Spinal cord (tissue), 10 donors: ENCODE data around the gene CLEC5A. TPM values are rescaled to one million over a fixed set of nuclear protein-coding genes. Genes with fewer than 3 reads are reported as not detected.

Source experiments
- DNase-seq, 6 donors: peaks; one replicate each; pipeline versions ENCODE4 v3.0.0 to v3.0.0-alpha.2; 2013 to 2015; ENCODE audit warnings: low spot score in 6 of 6, low read depth in 4 of 6
- H3K27ac ChIP-seq: one replicate; pipeline ENCODE4 v1.5.1; 2013; ENCODE audit warnings: low read depth, low read length, control low read depth
- H3K27me3 ChIP-seq: one replicate; pipeline ENCODE4 v1.6.1; 2013; ENCODE audit warnings: low read length; ENCODE audit not compliant: control insufficient read depth, insufficient read depth
- H3K36me3 ChIP-seq: one replicate; pipeline ENCODE4 v1.6.1; 2013; ENCODE audit warnings: low read length; ENCODE audit not compliant: control insufficient read depth, insufficient read depth
- H3K4me1 ChIP-seq: one replicate; pipeline ENCODE4 v1.6.1; 2013; ENCODE audit warnings: low read length; ENCODE audit not compliant: control insufficient read depth, insufficient read depth
- H3K4me3 ChIP-seq: one replicate; pipeline ENCODE4 v1.5.1; 2013; ENCODE audit warnings: low read depth, low read length, control low read depth
- H3K9me3 ChIP-seq: one replicate; pipeline ENCODE4 v1.6.1; 2013; ENCODE audit warnings: low read length; ENCODE audit not compliant: control insufficient read depth, insufficient read depth
- WGBS: methylation state at CpG from one replicate; pipeline ENCODE4 v1.1.5; 2013; ENCODE audit warnings: missing lambda C conversion rate; ENCODE audit not compliant: insufficient coverage; 5-methylcytosine and 5-hydroxymethylcytosine counted together
- polyA plus RNA-seq, 2 donors: library from polyadenylated mRNA; unstranded; fragments of 120-200 nt; gene quantifications; one replicate each; pipeline ENCODE4 v1.2.1, GENCODE V29; 2013; ENCODE audit not compliant: insufficient read length in 2 of 2
- total RNA-seq, 2 donors: library from RNA; depleted of rRNA in 1 of 2; stranded (reverse); fragments of 120-200 nt in 1 of 2; fragments of >200 nt in 1 of 2; gene quantifications; one replicate each; pipeline versions ENCODE4 v1.2.3 to v1.2.4, GENCODE V29; 2013 to 2014
- donor health status: healthy.

The CLEC5A gene
- total and polyA plus RNA-seq, 4 donors: 0.05 to 2.1 (median 0.17) TPM; not detected in 1

- no peak overlapping the region for H3K27ac ChIP-seq
Observed at GRCh38 chr7:141978351-141978750, 31.6 kb upstream of the CLEC5A start.

GRCh38 chr7:141976524-141977245, 29.9 kb upstream of the CLEC5A start:
- H3K9me3 ChIP-seq: no peaks in the 10 kb centered on the region
- DNase-seq: no peak
- H3K27ac ChIP-seq: no peak overlapping the region
- peak overlapping the region; percentile 22 for H3K4me3 ChIP-seq
- H3K36me3 ChIP-seq: no peaks in the 10 kb centered on the region
- WGBS: 63% methylated on average over 3 of the region's 11 CpGs
- H3K27me3 ChIP-seq: no peaks in the 10 kb centered on the region
- peaks cover 6% of the 10 kb centered on the region for H3K4me1 ChIP-seq

More at GRCh38 chr7:141978351-141978750, 31.6 kb upstream of the CLEC5A start:
- no peak for DNase-seq
- H3K4me1 ChIP-seq: peaks cover 6% of the 10 kb centered on the region
- no peak overlapping the region for H3K4me3 ChIP-seq
- no peaks in the 10 kb centered on the region for H3K9me3 ChIP-seq
- H3K36me3 ChIP-seq: no peaks in the 10 kb centered on the region
- no peaks in the 10 kb centered on the region for H3K27me3 ChIP-seq
- WGBS: no CpG with 5 or more reads among the region's 1 CpG

GRCh38 chr7:141975806-141976523, 29.2 kb upstream of the CLEC5A start:
- Histone ChIP-seq H3K36me3 (no peaks in the 10 kb centered on the region), H3K27me3 (no peaks in the 10 kb centered on the region), H3K27ac (no peak overlapping the region), H3K9me3 (no peaks in the 10 kb centered on the region), H3K4me3 (peak overlapping the region; percentile 22), H3K4me1 (peaks cover 6% of the 10 kb centered on the region)
- 3% methylated on average over 12 of the region's 21 CpGs for WGBS
- DNase-seq: peak; percentile 46 to 94 (median 68)

- DNase-seq: peak in 3 of 6 donors; percentile 12 to 72 (median 31)
- Histone ChIP-seq H3K9me3 (no peaks in the 10 kb centered on the region), H3K4me3 (no peak overlapping the region), H3K27ac (no peak overlapping the region), H3K27me3 (no peaks in the 10 kb centered on the region), H3K4me1 (peaks cover 6% of the 10 kb centered on the region), H3K36me3 (no peaks in the 10 kb centered on the region)
- no CpG with 5 or more reads among the region's 2 CpGs for WGBS
Observed at GRCh38 chr7:141974831-141975230, 28.1 kb upstream of the CLEC5A start.

- 82% methylated on average over 2 of the region's 7 CpGs for WGBS
- no peak within 1 kb of the TSS for H3K27ac ChIP-seq
- H3K27me3 ChIP-seq: no peaks in the 10 kb centered on the region
- no peak within 1 kb of the TSS for H3K4me3 ChIP-seq
- no peak for DNase-seq
- no peaks in the 10 kb centered on the region for H3K36me3 ChIP-seq
- no peaks in the 10 kb centered on the region for H3K9me3 ChIP-seq
- H3K4me1 ChIP-seq: peaks cover 6% of the 10 kb centered on the region
Observed at GRCh38 chr7:141973673-141974072, 26.9 kb upstream of the CLEC5A start, which contains the start of gene TAS2R38. TSS of gene TAS2R38 (minus strand) at chr7:141973773. CDS start at chr7:141973689, 84 bp downstream.

GRCh38 chr7:141960687-141961422, 14.1 kb upstream of the CLEC5A start:
- Histone ChIP-seq H3K36me3 (no peaks in the 10 kb centered on the region), H3K4me3 (no peak overlapping the region), H3K9me3 (no peaks in the 10 kb centered on the region), H3K4me1 (no peaks in the 10 kb centered on the region), H3K27ac (no peak overlapping the region), H3K27me3 (no peaks in the 10 kb centered on the region)
- no CpG with 5 or more reads among the region's 3 CpGs for WGBS
- DNase-seq: no peak

GRCh38 chr7:141956084-141956483, 9.3 kb upstream of the CLEC5A start:
- WGBS: 80% methylated on average over 2 of the region's 3 CpGs
- no peak overlapping the region for H3K4me3 ChIP-seq
- H3K27me3 ChIP-seq: no peaks in the 10 kb centered on the region
- DNase-seq: peak in 1 of 6 donors; percentile 32
- H3K9me3 ChIP-seq: no peaks in the 10 kb centered on the region
- H3K4me1 ChIP-seq: no peaks in the 10 kb centered on the region
- H3K27ac ChIP-seq: no peak overlapping the region
- no peaks in the 10 kb centered on the region for H3K36me3 ChIP-seq

- Histone ChIP-seq H3K4me1 (no peaks in the 10 kb centered on the region), H3K27ac (no peak overlapping the region), H3K36me3 (no peaks in the 10 kb centered on the region), H3K9me3 (no peaks in the 10 kb centered on the region), H3K4me3 (no peak overlapping the region), H3K27me3 (no peaks in the 10 kb centered on the region)
- no peak for DNase-seq
- WGBS: 100% methylated on average over 1 of the region's 1 CpG
Observed at GRCh38 chr7:141954334-141954733, 7.6 kb upstream of the CLEC5A start.

GRCh38 chr7:141952461-141952860, 5.7 kb upstream of the CLEC5A start:
- H3K9me3 ChIP-seq: no peaks in the 10 kb centered on the region
- no peaks in the 10 kb centered on the region for H3K4me1 ChIP-seq
- H3K27me3 ChIP-seq: no peaks in the 10 kb centered on the region
- no peak for DNase-seq
- H3K36me3 ChIP-seq: no peaks in the 10 kb centered on the region
- 100% methylated on average over 1 of the region's 1 CpG for WGBS
- H3K4me3 ChIP-seq: no peak overlapping the region
- no peak overlapping the region for H3K27ac ChIP-seq
